Upper lobe of right lung (tissue), 1 donor: ENCODE data around the gene P2RX6. TPM values are rescaled to one million over a fixed set of nuclear protein-coding genes. Genes with fewer than 3 reads are reported as not detected.
"Not testable (repeated sequence)": the region's sequence is repeated elsewhere in the genome, so short reads cannot be mapped to it uniquely, and the experiment has no call there.

Experiments used
- ATAC-seq: fragments of 200-7000 bp; cut with Tn5 transposase; one replicate; pipeline ENCODE4 v1.9.1; 2020; ENCODE audit warnings: mild to moderate bottlenecking, moderate library complexity
- DNase-seq: peaks from one replicate; pipeline ENCODE4 v3.0.0-alpha.2; 2020
- H3K27ac ChIP-seq: fragments of 200-600 bp; one replicate; pipeline ENCODE4 v1.8.0; 2022
- H3K27me3 ChIP-seq: fragments of 200-600 bp; one replicate; pipeline ENCODE4 v1.8.0; 2022; ENCODE audit warnings: mild to moderate bottlenecking
- H3K36me3 ChIP-seq: fragments of 200-600 bp; one replicate; pipeline ENCODE4 v1.8.0; 2022
- H3K4me1 ChIP-seq: fragments of 200-600 bp; one replicate; pipeline ENCODE4 v1.8.0; 2022
- H3K4me3 ChIP-seq: fragments of 200-600 bp; one replicate; pipeline ENCODE4 v1.8.0; 2022; ENCODE audit warnings: mild to moderate bottlenecking
- H3K9me3 ChIP-seq: fragments of 200-600 bp; one replicate; pipeline ENCODE4 v1.8.0; 2022
- CTCF ChIP-seq: fragments of 200-600 bp; IDR thresholded peaks from one replicate; pipeline ENCODE4 v1.8.0; 2022; ENCODE audit warnings: antibody characterized with exemption
- intact Hi-C: fragments of 100-400 bp; cut with DNase I; formaldehyde crosslinking; loops from one replicate; pipeline ENCODE4 v1.11.0; 2022
- total RNA-seq: library from RNA; stranded (reverse); fragmentation: NEBNext Ultra II Directional; extraction: Animal tissue kit (Norgen Biotek cat#: 25700); gene quantifications from one replicate; pipeline ENCODE4 v1.2.1, GENCODE V29; 2021
- donor health status: DM: no; HTN: yes; CAD: no; lungs with severe emphysema.

P2RX6 gene
- total RNA-seq, 1 donor from 2014 or later = 2.2 TPM

- H3K9me3 ChIP-seq = no peaks in the 10 kb centered on the region
- intact Hi-C loops = no loop called here
- H3K4me1 ChIP-seq = no peaks in the 10 kb centered on the region
- H3K36me3 ChIP-seq = no peaks in the 10 kb centered on the region
- H3K4me3 ChIP-seq = no peak overlapping the region
- no peak overlapping the region for H3K27ac ChIP-seq
- no peaks in the 10 kb centered on the region for H3K27me3 ChIP-seq
- no peak for ATAC-seq
- DNase-seq = no peak
- TF ChIP-seq CTCF = no peak
These were observed 40.5 kb downstream of the P2RX6 start for GRCh38 chr22:21055564-21055834.

DNA sequence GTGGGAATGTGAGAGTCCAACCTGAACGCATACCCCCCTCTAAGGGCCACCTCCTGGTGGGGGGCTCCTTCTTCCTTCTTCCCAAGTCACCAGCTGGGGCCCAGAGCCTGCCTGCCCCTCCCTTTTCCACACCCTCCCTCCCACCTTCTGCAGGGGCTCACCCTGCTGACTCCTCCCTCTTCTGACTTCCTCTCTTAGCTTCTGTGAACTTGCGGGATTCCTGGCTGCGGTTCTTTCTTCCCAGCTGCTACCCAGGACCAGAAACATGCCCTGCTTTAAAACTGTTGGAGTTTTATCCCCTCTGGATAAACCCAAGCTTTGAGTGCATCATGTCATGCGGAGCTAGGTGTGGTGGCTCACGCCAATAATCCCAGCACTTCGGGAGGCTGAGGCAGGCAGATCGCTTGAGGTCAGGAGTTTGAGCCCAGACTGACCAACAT lies 40.9 kb downstream of the P2RX6 start:
- intact Hi-C loops = no loop called here
- Histone ChIP-seq H3K27me3 (no peaks in the 10 kb centered on the region), H3K27ac (no peak overlapping the region), H3K36me3 (no peaks in the 10 kb centered on the region), H3K9me3 (no peaks in the 10 kb centered on the region), H3K4me3 (no peak overlapping the region), H3K4me1 (no peaks in the 10 kb centered on the region)
- DNase-seq = no peak
- TF ChIP-seq CTCF = no peak
- ATAC-seq = peak; percentile 18

DNA sequence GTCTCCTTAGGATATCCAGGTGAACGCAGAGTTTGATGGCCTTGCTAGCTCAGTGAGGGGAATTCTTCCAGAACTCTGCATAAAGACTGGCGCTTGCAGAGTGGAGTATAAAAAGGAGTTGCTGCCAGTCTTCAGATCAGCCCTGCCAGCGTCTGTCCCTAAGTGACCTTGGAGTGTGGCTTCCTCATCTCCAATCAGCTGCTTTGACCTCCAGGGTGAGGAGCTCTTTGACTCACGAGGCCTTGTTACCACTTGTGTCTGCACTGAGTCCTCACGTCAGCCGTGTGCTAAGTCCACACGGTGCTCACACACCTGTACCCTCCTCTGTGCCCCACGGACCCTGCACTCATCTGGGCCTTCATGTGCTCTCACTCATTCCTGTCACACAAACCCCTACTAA lies 45.4 kb downstream of the P2RX6 start:
- H3K27me3 ChIP-seq, DNase-seq, ATAC-seq, H3K4me1 ChIP-seq, H3K4me3 ChIP-seq, intact Hi-C loops, H3K9me3 ChIP-seq, H3K27ac ChIP-seq, H3K36me3 ChIP-seq: not testable (repeated sequence)

- H3K9me3 ChIP-seq, H3K36me3 ChIP-seq, ATAC-seq, H3K27me3 ChIP-seq, H3K4me3 ChIP-seq, H3K27ac ChIP-seq, H3K4me1 ChIP-seq, intact Hi-C loops, DNase-seq: not testable (repeated sequence)
These were observed 46.8 kb downstream of the P2RX6 start for GRCh38 chr22:21061660-21062321.

DNA sequence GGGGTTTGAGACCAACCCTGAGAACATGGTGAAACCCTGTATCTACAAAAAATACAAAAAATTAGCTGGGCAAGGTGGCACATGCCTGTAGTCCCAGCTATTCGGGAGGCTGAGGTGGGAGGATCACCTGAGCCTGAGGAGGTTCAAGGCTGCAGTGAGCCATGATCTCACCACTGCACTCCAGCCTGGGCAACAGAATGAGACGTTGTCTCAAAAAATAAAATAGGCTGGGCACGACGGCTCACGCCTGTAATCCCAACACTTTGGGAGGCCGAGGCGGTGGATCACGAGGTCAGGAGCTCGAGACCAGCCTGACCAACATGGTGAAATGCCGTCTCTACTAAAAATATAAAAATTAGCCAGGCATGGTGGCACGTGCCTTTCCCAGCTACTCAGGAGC lies 49.5 kb downstream of the P2RX6 start:
- H3K9me3 ChIP-seq, H3K36me3 ChIP-seq, DNase-seq, H3K27ac ChIP-seq, ATAC-seq, H3K4me3 ChIP-seq, H3K4me1 ChIP-seq, intact Hi-C loops, H3K27me3 ChIP-seq: not testable (repeated sequence)

- TF ChIP-seq CTCF = no peak
These were observed 50.2 kb downstream of the P2RX6 start for GRCh38 chr22:21064917-21065864.

More at GRCh38 chr22:21064917-21065864, 50.2 kb downstream of the P2RX6 start:
- Histone ChIP-seq H3K27me3 (no peaks in the 10 kb centered on the region), H3K4me3 (no peak overlapping the region), H3K9me3 (no peaks in the 10 kb centered on the region), H3K27ac (no peak overlapping the region), H3K4me1 (no peaks in the 10 kb centered on the region), H3K36me3 (no peaks in the 10 kb centered on the region)
- ATAC-seq (no peak), DNase-seq (no peak)
- intact Hi-C loops = no loop called here
